Fibroblast of skin of right quadriceps (primary cell): ENCODE results near the gene TAX1BP1.

Experiments used
- DNase-seq: peaks from one replicate; pipeline ENCODE4 v3.0.0-alpha.2; 2013

TAX1BP1 gene

DNA sequence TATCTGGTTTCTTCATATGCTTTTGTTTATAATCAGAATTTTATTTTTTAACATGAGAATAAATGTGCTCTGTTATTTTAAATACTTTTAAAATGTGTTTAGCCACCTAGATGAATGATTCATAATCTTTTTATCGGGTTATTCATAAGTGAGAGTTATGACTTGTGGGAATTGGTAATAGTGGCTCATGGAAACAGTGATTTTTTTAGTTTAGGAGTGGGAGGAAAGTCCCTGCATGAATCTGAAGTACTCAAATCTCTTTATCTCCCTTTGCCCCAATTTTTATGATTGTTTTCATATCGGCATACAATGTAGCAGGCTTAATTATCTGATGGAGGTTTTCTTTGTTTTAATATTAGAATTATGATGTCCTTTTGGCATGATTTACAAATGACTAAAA is 42.9 kb downstream of the TAX1BP1 start:
- DNase-seq = no peak

DNA sequence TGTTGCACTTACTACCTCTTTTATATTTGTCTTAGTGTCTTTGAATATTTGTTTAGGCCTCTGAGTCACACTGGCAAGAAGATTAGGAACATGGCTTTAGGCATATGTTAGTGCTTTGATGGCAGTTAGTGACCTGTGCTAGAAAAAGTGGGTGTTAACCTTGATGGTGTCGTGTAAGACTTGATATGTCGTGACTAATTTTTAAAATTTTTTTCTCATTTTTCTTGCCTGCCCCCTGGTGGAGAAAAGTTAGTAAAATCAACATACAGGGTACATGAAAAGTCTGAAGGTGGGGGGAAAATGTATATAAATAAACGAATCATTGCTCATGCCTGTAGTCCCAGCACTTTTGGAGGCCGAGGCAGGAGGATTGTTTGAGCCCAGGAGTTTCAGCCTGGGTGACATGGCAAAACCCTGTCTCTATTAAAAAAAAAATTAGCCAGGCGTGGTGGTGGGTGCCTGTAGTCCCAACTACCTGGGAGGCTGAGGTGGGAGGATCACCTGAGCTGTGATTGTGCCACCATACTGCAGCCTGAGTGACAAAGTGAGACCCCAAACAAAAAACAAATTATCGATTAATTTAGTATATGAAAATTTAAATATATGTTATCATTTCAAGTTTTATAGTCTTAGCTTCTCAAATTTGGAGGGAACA is 44.6 kb downstream of the TAX1BP1 start:
- DNase-seq = peak; percentile 58

DNA sequence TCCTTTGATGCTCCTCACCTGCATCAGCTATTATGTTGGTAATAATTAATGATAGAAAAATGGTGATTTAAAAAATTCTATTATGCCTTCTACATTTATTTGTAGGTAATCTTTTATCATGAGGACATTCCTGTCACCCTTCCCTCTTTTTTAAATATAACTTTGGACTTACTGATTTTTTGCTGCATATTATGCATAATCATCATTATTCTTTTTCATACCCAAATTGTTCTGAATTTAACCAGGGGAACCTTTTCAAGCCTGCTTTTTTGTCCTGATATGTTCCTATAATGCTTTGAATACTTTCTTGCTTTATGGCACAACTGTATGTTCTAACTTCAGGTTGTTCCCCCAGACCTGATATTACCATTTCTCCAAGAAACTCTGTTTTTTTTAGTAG is 48.5 kb downstream of the TAX1BP1 start:
- no peak for DNase-seq

DNA sequence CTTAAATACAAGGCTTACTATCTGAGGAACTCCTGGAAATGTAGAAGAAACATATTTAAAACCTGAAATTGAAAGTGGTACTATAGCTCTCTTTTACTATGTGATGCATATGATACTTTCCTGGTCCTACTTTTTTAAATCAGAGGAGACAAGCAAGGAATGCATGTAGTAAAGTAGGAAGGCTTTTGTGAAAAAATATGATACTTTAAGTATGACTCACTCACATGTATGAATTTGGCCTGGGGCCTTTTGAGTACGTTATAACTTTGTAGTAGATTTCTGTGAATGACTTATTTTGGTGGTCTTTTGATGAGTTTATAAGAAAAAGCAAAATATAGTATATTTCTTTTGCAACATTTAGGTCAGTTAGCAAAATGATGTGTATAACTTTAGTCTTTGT is 53.8 kb downstream of the TAX1BP1 start:
- peak; percentile 38 for DNase-seq

DNA sequence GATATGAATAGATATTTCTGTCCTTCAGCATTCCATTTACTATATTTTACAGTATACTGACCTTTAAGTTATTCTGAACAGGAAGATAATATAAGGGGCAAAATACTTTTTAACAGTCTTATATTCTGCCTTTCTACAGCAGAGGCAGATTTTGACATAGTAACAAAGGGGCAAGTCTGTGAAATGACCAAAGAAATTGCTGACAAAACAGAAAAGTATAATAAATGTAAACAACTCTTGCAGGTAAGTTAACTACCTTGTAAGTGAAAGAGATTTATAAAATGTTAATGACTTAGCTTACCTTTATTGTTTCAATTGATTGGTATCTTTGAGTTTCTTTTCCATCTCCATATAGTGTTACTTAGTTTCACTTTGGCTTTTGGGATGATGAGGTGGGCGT is 56.0 kb downstream of the TAX1BP1 start:
- DNase-seq = no peak

DNA sequence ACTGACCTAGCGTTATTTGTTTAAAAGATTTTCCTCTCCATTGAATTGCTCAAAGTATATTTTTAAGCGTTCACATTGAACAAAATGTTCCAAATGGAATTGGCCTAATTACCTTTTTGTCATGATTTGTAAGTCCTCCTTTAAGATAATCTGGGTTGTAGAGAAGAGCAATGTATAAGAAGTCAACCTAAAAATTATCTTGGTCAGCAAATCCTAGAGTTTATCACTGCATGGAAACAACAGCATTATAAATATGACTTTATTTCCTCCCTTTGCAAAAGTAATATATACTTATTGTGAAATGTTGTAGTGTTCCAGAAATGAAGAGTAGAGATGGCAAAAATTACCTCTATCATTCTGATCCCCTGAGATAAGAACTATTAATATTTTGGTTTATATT is 59.2 kb downstream of the TAX1BP1 start:
- no peak for DNase-seq

DNA sequence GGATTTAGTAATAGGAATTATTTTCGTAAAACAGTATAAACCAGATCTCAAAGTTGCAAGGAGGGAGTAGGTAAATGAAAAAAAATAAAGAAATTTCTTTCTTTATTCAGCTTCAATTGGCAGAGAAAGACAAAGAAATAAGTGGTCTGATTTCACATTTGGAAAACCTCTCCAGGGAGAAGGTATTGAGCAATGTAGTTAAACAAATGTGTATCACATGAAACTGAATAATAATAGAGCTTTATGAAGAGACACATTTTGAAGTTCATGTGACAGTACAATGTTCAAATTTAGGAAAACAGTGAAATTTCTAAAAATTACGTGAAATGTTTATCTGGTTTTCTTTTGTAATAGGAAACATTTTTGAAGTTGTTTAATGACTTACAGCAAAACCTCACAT is 63.0 kb downstream of the TAX1BP1 start:
- peak; percentile 21 for DNase-seq

DNA sequence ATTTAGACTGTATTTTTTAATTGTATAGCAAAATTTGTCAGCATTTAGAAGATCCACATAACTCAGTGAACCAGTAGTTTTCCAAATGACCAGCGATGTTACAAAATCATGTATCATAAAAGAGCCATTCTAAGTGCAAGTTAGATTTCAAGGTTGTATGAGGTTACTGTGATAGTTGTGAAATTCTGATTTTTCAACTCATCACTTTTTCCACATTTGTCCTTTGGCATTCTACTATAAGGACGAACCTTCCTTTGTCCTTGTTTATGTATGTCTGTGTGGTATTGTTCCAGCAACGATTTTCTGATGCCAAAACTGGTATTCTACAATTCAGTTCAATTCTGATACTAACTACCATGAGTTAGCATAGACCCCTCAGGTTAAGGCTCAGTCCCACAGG is 64.2 kb downstream of the TAX1BP1 start:
- no peak for DNase-seq

DNA sequence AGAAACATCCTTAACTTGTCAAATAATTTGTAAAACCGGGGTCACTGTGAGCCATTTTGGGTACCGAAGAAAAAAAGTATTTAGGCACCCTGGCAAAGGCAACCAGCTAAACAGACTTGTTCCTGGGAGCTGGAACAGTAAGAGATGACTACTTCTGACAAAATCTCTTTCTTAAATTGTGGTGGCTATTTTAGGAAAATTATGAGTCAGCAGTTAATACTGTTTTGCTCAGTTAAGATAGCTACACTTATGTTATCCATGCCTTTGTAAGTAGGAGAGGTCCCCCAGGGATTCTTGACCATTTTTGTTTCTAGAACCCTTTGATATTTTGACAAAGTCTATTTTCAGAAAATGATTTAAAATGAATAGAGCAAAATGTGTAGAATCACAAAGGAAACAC is 68.7 kb downstream of the TAX1BP1 start:
- DNase-seq = peak; percentile 73

DNA sequence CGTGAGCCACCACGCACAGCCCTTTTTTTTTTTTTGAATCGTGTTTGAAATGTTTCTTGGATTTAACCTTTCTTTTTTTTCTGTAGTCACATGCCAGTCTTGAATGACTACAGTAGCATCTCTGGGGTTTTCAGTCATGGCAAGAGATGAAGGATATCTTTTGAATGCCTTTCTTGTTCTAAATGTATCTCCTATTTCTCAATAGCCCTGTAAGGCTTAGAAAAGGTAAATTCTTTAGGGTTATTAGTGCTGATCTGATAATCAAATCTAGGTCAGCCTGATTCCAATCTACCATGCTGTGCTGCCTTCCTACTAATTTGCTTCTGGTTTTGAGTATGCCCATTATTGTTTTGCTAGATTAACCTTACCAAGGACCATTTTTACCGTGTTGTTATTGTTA is 70.2 kb downstream of the TAX1BP1 start:
- no peak for DNase-seq

DNA sequence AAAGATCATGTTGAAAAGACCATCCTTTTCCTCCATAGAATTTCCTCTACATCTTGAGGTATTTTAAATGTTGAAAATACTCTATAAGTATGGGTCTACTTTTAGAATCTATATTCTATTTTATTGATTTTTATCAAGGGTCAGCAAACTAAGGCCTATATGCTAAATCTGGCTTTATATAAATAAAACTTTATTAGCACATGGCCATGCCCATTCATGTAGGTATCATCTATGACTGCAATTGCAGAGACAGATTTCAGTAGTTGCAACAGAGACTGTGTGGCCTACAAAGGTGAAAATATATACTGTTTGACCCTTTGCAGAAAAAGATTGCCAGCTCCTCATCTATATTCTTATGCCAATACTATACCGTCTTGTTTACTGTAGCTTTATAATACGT is 72.7 kb downstream of the TAX1BP1 start:
- DNase-seq = no peak

DNA sequence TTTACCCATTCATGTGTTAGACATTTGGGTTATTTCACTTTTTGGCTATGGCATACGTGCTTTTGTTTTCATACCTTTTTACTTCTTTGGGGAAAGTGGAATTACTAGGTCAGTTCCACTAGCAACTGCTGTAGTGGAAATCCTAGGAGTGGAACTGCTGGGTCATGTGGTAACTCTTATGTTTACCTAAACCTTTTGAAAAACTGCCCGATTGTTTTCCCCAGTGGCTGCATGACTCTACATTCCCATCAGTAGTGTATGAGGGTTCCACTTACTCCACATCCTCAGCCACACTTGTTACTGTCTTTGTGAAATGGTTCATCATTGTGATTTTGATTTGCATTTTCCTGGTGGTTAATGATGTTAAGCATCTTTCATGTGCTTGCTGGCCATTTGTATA is 82.3 kb downstream of the TAX1BP1 start:
- no peak for DNase-seq

DNA sequence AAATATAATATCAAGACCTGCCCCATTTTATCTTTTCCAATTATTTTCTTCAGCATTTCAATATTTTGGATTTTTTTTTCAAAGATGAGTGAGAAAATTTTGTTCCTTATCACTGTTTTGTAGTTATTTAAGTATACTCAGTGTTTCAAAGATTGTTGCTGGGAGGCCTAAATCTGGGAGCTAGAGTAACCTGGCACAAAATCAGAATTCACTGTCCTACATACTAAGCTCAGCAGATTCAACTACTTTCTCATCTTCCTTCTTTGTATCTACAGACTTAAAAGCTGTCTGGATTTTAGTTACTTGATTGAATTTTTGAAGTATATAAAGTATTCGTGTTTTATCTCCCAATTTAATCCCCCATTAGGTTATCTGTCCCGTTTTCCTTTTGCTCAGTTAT is 85.9 kb downstream of the TAX1BP1 start:
- no peak for DNase-seq

DNA sequence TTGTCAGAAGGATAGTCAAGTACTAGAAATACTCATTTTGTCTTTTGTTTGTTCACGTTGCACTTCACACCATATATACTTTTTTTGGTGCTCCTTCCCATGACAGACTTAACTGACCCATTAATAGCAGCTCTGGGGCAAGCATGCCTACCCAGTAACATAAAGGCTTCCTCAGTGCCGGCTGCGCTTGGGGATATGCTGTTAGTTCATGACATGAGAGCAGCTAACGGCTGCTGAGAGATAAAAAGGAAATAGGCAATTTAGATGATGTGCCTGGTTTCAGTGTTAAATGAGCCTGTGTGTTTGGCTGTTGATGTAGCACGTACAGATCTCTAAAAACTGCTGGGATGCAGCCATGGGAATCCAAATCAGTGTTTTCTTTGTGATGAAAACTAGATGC is 86.4 kb downstream of the TAX1BP1 start:
- no peak for DNase-seq

DNA sequence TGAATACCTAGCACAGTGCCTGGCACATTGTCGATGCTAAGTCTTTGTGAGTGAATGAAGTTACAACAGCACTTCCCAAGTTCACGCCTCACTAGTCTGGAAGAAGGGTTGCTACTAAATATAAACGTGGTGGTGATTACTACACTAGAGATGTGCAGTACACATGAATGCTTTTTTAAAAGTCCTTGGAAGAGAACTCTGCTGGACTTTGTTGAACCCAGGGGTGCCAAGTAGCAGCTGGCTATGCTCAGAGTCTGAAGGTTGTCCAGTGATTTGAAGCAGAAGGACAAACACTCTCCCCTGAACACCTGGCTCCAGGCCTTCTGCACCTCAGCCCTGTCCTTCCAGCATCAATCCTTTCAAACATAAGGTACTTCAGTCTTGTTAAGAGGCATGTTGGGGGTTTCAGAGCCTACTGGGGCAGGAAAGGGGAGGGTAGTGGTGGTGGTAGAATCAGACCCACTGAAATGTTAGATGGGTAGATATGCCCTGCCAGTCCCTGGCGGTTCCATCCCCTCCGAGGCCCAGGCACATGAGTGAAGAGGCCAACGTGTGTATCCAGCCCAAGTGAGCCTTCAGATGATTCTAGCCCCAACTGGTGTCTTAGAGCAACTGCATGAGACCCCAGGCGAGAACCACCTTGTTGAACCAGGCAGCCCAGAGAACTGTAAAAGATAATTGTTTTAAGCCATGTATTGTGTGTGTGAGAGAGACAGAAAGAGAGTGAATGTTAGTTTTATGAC is 94.4 kb downstream of the TAX1BP1 start:
- DNase-seq = no peak

DNA sequence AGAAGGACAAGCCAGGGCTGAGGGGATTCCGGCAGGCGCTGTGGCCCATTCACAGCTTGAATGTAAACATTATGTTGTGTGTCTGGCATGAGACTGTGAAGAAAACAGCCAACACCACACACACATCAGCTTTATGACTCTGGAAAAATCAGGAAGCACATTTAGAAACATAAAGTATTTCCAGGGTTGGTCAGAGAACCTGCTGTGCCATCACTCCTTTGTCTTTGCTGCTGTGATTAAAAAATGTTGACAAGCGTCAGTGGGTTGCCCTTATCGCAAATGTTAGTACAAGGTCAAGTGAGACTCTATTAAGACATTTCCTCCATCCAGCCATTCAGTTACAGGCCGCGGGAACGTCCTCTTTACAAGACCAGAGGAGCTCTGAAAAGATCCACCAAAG is 95.4 kb downstream of the TAX1BP1 start:
- DNase-seq = no peak

DNA sequence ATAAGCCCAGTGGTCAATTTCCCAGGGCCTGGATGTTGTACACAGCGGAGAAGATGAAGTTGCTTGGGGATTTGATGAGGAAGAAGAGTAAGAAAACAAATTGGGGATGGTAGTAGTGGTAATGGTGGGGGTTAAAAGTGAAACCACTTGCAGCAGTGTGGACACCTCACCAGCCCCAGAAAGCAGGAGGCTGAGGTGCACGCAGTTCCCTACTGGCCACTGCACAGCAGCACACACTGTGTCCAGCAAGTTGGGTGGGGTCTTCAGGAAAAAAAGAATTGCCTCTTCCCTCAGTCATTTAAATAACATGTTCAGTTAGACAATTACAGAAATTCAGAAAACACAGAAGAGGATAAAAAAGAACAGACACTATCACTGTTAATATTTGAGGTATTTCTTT is 96.6 kb downstream of the TAX1BP1 start:
- DNase-seq = no peak

DNA sequence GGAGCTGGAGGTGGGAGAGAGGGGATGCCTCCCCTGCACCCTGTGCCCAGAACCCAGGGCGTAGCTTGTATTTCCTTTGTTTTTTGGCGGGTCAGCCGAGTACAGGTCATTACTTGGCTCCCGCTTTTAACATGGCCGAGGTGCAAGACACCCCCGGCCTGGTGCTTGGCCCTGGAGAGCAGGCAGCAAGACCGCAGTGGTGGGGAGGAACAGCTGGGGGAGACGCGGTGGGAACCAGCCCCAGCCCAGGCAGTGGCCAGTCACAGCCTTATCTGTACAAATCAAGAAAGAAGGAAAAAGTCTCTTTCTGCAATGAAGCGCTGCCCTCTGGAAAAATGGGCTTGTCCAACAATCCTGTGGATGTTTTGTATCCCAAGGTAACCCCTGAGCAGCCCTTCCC is 99.1 kb downstream of the TAX1BP1 start:
- DNase-seq = no peak

DNA sequence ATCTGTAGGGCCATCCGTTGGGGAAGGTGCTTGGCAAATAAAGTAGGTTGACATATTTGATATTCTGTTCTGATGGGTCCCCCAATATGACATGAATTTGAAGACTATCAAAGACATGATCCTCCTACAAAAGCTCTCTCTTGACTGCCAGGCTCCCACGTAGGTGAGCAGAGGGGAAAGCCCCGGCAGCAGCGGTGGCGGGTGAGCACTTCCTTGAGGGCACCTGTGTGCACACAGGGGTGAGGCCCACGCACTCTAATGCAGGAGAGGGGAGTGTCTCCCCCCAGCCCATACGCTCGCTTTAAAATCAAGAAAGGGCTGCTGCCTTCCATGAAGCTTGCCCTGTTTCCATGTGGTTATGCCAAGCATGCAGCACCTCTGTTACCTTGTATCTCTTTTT is 100.4 kb downstream of the TAX1BP1 start:
- no peak for DNase-seq

DNA sequence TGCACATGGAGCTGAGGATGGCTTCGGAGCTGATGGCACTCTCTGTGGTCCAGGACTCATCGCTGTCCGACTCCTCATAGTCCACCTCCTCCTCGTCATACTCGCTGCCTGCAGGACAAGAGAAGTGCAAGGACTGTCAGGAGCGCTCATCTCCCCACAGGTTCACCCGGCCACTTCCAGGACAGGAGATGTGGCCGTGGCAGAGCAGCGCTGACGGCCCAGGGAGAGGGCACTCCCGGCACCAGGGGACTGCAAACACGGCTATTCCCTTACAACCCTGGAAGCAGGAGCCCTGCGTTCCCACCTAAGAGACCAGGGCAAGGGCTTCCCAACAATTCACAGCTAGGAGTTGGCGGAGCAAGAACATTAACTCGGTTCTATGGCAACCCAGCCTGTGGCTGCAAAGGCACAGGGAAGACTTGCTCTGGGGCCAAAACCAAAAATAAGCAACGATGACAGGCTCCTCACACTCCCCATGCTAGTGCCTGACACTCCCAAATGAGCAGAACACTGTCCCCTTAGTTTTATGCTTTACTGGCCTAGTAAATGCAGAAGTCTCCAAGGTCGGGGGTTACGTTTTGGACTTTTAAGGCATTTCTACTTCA is 100.9 kb downstream of the TAX1BP1 start:
- no peak for DNase-seq

DNA sequence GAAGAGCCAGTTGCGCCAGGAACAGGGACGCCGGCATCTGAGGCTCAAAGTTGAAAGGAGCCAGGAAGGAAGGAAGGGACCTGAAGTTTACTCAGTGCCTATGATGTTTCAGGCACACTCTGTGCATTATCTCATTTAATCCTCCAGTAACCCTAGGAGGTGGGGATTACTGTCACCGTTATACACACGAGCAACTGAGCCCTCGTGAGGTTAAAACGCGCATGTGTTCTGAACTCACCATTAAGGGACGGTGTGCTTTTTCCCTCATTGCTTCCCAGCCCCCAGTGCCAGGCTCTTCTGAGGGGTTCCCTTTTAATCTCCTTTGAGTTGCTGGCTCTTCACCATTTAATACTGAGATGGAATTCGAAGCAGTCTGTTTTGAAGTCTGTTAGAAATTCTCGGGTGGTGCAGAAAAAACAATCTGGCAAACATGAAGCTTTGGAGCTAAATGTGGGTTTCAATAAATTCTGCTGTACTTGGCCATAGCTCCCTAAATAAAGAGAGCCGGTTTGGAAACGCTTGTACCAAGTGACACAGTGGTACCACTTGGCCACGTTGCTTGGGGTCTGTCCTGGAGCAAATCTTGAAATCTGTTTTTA is 102.2 kb downstream of the TAX1BP1 start:
- peak; percentile 10 for DNase-seq

DNA sequence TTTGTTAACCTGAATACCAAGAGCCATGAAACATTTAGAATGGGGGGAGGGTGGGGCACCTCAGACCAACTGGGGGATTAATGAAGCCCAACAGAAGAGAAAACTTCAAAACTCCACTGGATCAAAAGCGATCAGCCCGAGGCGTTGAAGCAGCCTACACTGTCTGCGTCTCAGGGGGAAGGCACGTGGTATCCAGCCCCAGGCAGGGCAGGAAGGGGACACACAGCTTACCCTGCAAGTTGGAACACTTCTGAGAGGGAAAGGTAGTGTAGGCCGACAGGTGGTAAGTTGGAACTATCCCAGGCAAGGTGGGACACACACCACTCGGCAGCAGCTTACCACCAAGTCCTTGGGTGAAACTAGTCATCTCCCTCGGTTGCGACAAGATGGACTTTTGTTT is 102.9 kb downstream of the TAX1BP1 start:
- DNase-seq = no peak

DNA sequence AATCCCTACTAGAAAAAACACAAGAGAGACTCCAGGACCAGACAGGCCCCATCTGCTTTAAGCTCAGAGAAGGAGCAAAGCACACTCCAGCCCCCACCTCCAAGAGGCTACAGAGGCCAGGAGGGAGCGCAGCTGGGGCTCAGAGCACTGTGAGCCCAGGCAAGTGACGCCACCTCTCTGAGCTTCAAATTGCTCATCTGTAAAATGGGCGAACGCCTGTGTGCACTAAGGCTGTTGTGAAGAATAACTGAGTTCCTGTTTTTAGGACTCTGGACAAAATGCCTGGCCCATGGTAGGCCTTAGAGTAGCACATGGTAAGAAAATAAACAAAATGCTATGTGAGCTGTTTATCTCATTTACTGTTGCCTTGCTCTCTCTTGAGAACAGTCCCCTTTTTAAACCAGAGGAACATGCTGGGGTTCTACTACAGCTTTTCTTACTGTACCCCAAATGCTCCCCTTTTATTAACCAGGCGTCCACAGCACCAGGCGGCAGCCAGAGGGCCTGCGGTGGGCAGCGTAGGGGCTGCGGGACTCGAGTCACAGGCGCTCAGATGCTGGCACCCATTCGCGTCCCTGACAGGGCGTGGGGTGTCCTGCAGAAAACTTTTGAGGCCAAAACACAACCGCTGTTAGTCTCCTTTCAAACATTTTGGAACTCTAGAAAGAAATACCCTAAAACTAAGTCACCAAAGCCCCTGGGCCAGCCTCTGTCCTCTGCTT is 103.8 kb downstream of the TAX1BP1 start:
- DNase-seq = no peak
